Raji (cell line): Measurements from ENCODE around the gene TCOF1.

ENCODE experiments used
- POLR2A ChIP-seq: IDR thresholded peaks from 2 replicates; pipeline ENCODE4 v1.6.1; 2011; ENCODE audit warnings: low read depth, low read length, control low read depth; ENCODE audit not compliant: insufficient read depth

Gene TCOF1

DNA sequence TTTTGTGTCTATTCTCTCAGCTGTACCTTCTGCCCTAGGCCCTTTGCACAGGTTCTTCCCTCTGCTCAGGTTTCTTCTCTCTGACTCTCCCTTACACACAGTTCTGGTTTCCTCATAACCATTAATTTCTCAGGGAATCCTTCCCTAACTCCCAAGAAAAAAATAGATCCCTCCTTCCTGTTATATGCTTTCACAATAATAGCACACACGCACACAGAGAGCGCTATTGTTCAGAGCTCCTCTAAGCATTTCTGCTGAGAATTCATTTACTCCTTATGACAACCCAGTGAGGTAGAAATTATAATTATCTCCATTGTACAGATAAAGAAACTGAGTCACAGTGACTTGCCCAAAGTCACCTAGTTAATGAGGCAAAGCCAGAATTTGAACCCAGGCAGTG lies 1.7 kb upstream of the TCOF1 start:
- no peak for TF ChIP-seq POLR2A

DNA sequence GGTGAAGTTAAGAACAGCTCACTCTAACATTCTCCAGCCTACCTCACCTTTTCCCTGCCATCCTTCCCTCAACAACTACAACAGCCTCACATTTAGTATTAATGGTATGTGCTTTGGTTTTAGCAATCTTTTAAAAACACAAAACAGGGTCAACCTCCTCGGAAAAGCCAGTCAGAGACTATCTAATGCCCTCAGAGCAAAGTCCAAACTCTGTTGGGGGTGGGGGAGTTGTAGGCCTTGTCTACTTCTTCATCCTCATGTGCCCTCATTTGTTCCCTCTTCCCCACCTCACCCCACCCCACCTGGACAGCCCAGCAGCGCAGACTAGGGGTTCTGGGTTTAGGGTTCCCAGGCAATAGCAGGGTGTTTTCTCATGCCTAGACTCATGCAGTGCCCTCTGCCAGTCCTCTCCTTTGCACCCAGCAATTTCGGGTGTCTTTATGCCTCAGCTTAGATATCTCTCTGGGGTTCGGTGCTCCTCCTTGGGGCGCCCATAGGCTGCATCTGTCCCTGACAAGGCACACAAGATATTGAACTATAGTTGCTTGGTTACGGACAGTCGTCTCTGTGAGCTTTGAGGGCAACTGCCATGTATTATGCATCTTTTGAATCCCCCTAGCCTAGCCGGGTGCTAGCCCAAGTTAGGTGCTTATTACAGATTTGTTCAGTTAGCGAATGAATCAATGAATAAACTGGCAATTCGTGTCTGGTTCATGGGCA lies 762 bp upstream of the TCOF1 start:
- TF ChIP-seq POLR2A: no peak

DNA sequence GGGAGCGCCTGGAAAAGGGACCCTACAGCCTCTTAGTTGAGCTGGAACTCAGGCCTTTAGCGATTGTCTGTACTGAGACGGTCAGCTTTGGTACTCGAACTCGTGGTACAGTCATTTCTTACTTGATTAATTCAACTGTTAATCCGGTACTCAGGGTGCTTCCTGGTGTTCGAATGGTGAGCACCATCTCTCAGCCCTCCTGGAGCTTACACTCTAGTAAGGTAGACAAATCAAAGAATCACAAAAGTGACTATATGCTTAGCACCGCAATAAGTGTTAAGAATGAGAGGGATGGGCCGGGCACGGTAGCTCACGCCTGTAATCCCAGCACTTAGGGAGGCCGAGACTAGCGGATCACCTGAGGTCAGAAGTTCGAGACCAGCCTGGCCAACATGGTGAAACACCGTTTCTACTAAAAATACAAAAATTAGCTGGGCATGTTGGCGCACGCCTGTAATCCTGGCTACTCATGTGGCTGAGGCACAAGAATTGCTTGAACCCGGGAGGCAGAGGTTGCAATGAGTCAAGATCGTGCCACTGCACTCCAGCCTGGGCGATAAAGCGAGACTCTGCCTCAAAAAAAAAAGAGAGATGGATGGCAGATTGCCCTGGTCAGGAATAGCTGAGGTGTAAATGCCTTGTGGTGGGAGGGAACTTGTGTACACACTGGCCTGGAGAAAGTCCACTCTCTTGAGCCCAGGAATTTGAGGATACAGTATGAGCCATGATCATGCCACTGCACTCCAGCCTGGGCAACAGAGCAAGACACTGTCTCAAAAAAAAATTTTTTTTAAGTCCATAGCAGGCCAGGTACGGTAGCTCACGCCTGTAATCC lies 981 bp downstream of the TCOF1 start:
- TF ChIP-seq POLR2A: no peak

DNA sequence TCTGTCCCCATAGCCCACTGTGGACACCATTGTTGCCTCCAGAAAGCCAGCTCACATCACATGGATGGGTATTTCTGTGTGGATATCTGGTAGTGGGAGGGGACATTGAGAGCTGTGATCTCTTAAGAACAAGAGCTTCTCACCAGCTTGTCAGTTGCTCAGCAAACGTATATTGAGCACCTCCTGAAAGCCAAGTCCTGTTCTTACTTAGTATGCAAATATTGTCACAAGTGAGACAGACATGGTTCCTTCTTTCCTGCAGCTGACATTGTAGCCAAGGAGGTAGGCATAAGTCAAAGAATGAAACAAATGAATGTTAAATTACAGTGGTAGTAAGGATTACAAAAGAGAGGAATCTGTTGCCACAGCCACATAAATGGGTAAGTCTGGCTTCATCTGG lies 3.8 kb downstream of the TCOF1 start:
- no peak for TF ChIP-seq POLR2A

DNA sequence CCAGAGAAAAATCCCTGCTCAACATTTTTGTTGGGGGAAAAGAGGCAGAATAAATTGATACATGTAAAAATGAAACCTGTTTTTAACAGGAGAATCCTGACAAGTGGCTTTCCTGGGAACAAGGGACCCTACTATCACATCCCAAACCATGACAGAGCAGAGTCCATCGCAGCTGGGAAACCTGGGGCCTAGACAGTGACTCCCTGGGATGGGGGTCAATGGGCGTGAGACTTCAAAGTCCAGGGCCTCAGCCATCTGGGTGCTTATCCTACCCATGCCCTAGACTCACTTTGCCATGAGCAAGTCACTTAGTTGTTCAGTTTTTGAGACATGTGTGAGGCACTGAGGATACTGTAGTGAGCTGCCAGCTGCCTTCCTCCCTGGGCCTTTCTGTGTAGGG lies 5.7 kb downstream of the TCOF1 start:
- TF ChIP-seq POLR2A: no peak

DNA sequence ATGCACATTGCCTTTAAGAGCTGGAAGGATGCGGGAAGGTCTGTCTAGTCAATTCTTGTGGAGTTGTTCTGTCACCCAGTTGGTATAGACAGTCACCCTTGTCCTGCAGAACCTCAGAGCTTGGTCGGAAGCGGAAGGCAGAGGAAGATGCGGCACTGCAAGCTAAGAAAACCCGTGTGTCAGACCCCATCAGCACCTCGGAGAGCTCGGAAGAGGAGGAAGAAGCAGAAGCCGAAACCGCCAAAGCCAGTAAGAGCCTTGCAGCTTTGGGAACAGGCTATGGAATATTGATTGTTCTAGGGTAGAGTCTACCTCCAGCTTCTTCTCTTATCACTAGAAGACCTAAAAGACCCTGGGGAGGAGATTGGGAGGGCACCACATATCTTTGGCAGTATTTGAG lies 6.5 kb downstream of the TCOF1 start:
- TF ChIP-seq POLR2A: no peak

DNA sequence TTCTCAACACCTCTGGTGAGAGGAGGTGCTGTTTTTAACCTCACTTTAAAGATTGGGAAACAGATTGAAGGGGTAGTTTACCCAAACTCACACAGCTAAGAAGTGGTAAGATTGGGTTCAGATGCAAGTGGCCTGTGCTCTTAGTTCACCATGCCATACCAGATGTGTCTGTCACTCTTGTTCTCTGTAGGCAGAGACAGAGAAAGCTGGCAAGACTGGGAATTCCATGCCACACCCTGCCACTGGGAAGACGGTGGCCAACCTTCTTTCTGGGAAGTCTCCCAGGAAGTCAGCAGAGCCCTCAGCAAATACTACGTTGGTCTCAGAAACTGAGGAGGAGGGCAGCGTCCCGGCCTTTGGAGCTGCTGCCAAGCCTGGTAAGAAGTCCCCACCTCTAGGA lies 11.0 kb downstream of the TCOF1 start:
- no peak for TF ChIP-seq POLR2A

DNA sequence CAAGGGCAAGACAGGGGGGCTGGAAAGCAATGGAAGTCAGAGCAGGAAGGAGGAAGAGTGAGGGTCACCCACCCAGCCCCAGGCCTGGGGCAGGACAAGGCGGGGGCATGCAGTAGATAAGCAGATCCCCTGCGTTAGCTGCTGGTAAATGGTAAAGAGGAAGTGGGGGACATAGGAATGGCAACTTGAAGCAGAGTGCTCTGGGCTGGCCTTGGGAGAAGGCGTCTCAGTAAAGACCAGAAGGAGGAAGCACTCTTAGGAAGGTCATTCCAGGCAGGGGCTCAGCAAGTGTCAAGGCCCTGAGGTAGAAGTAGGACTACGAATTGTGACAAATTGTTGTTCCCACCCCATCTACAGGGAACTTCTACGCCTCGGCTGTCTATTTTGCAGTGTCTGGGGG lies 15.1 kb downstream of the TCOF1 start:
- no peak for TF ChIP-seq POLR2A

DNA sequence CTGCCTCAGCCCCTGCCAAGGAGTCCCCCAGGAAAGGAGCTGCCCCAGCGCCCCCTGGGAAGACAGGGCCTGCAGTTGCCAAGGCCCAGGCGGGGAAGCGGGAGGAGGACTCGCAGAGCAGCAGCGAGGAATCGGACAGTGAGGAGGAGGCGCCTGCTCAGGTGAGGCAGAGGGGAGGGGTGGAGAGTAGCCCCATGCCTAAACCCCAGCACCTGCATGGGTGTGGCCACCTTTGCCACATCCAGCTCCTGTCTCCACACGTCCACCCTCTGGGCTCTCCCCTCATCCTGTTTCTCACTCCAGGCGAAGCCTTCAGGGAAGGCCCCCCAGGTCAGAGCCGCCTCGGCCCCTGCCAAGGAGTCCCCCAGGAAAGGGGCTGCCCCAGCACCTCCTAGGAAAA lies 17.2 kb downstream of the TCOF1 start:
- TF ChIP-seq POLR2A: no peak

DNA sequence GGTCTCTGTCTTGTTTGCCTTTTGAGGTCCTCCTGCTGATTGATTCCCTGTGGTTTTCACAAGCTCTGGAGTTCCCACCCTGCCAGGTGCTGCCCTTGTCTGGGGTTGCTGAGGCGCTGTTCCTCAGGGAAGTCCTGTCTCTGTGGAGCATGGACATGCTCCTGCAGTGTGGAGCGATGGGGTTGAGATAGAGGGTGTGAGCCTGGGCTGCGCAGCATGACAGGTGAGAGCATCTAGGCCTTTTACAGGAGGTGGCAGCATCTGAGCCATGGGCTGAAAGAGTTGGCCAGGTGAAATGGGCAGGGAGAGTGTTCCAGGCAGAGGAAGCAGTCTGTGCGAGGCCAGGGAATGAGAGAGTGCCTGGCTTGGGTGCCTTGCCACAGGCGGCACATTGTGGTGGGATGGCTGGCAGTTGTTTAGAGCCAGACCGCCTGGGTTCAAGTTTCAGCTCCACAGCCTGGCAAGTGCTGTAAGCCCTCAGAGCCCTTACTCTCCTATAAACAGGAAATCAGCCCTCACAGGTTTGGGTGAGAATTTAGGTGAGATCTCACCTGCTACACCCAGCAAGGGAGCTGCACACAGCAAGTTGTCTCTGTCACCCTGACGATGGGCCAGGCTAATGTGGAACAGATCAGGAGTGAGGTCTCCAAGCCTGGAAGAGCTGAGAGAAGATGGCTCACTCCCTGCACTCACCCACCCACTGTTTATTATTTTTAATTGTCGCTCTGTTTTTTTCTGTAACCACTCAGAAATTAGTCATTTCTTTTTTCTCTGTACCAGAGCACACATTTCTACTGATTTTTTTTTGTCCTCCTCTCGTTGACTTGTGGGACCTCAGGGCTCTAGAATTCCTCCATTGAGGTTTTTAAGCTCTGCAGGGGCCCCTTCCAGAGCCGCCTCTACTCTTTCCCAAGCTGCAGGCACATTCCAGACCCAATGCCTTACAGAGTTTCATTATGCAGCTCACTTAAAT lies 19.6 kb downstream of the TCOF1 start:
- no peak for TF ChIP-seq POLR2A

DNA sequence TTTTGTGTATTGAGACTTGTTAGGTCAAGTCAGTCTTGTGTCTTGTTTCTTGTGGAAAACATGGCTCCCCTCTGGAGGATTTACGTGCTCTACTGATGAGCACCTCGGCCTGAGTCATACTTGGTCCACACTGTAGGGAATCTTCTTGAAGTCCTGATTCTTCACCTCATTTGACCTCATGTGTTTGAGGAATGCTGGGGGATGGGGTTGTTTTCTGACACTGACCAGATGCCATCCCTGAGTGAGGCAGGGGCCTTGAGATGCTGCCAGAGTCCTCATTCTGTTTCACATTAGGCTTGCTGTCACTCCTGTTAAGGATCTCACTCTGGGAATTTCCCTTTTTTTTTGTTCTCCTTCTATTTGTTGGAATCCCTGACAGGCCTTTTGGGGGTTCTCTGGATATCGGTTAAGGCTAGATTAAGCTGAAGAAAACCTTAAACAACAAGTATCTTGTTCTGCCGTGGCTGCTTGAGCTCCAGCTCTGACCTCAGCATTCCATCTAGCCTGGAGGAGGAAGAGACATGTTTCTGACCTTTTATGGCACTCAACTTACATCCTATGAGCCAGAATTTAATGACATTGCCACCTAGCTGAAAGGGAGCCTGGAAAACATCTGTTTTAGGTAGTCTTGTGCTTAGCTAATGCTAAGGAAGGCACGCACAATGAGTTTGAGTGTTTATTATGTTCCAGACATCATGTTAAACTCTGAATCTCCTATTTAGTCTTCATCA lies 20.6 kb downstream of the TCOF1 start:
- TF ChIP-seq POLR2A: no peak

DNA sequence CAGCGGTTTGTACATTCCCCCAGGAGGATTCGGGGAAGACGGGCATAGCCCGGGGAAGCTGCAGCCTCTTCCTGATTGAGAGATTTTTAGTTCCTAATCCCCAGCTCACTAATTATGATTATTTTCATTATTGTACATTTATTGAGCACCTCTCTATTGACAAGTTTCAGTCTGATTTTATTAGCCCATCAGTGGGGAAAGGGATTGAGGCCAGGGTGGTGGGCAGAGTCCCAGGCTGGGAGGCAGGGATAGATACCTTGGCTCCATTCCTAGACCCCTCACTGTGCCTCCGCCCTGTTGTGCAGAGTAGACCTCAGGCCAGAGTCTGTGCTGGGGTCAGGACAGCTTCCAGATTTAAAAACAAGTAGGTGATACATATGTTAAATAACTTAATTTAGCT lies 27.2 kb downstream of the TCOF1 start:
- TF ChIP-seq POLR2A: no peak

DNA sequence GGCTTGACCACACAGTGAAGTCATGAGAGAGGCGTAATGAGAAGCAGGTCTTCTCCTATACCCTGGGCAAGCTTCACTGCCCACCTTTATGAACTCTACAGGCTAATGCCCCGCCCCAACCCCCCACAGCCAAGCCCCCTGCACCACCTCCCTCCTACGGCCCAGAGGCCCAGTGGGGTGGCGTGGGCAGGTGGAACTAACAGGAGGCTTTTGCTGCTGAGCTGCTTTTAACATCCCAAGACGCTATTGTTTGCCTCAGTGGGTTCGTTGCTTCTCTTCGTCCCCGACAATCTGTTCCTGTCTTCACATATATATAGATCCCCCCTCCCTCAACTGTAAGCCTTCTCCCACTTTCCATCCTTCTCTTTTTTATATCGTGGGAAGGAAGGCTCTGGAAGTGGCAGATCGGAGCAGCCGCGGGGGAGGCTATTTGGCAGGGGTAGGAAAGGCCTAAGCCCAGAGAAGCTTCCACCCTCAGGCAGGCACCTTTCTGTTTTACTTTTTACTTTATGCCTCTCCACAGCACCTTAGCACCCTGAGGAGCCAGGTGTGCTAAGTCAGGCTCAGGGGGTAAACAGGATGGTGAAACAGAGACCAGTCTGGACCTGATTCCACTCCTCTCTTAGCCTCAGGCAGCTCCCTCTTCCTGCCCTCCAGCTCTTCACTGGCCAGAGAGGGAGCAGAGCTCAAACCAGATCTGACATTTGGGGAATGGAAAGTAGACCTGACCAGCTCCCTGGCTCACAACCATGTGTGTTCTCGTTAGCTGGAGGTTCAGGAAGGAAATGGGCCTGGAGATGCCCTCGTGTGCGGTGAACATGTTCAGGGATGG lies 28.7 kb downstream of the TCOF1 start:
- TF ChIP-seq POLR2A: no peak
